Adipose tissue (tissue), 3 donors: Measurements from ENCODE around the gene PPFIA1. TPM values are rescaled to one million over a fixed set of nuclear protein-coding genes. Genes with fewer than 3 reads are reported as not detected.

ENCODE experiments used
- H3K27ac ChIP-seq: one replicate; pipeline ENCODE4 v1.5.1; 2013; ENCODE audit warnings: low read depth, low read length
- WGBS, 3 donors: extraction: QIAGEN DNeasy Blood & Tissue Kit; methylation state at CpG; one replicate each; pipeline ENCODE4 v1.1.7; 2013; 5-methylcytosine and 5-hydroxymethylcytosine counted together
- polyA plus RNA-seq, 3 donors: library from polyadenylated mRNA; stranded (reverse); fragments of 200-250 nt; gene quantifications; one replicate each; pipeline ENCODE4 v1.2.3, GENCODE V29; 2013
- donor health status: healthy with polysubstance abuse.
- donor health status: Bipolar disorder and iron deficiency.
- donor health status: healthy.

The PPFIA1 gene
- polyA plus RNA-seq, 3 donors = 8.0 to 27.2 (median 25.0) TPM

DNA sequence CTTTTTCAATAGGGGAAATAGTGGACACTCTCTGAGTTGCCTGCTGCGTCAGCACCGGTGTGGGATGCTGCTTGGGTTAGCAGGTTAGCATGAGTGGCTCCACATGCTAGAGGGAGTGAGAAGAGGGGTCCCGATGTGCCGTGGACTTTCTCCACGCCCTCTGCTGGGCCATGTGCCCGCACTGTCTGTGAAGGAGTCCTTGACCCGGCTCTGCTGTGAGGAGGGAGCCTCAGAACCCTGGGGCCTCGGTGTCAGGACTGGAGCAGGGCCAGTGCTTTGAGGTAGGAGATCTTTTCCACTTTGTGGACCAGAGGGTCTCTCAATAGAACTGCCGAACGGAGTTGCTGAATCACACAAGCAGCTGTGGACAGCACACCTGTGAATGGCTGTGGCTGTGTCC is 142.7 kb downstream of the PPFIA1 start:
- H3K27ac ChIP-seq = no peak overlapping the region
- WGBS, 3 donors = 90 to 94% (median 93%) methylated on average over 10 of the region's 10 CpGs

DNA sequence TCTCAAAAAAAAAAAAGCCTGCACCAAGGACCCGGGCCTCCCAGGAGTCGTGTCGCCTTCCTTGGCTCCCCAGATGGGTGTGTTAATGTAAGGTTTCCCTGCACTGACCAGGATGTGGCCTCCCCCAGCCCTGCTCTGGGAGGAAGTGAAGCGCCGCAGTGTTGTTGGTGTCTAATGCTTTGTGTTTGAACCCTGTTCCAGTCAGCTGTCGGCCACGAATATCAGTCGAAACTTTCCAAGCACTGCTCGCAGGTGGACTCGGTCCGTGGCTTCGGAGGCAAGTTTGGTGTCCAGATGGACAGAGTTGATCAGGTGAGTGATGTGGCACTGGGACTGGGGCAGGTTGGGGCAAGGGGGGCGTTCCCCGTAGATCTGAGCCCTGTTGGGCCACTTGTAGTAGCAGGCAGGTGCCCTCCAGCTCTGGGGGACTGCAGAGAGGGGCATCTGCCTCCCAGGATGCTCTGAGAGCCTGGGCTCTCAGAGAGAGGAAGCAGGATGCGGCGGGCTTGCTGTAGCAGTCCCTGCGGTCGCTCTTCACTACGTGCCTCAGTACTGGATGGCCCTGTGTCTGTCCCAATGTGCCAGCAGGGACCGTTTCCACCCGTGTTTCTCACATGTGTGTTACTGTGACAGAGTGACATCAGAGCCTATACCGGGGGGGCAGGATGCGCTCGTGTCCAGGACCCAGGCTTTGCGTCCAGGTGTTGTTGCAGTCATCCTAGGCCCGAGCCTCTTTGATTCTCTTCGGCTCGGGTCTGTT is 144.0 kb downstream of the PPFIA1 start:
- 89 to 94% (median 93%) methylated on average over 25 to 28 of the region's 28 CpGs for WGBS, 3 donors
- H3K27ac ChIP-seq = no peak overlapping the region

DNA sequence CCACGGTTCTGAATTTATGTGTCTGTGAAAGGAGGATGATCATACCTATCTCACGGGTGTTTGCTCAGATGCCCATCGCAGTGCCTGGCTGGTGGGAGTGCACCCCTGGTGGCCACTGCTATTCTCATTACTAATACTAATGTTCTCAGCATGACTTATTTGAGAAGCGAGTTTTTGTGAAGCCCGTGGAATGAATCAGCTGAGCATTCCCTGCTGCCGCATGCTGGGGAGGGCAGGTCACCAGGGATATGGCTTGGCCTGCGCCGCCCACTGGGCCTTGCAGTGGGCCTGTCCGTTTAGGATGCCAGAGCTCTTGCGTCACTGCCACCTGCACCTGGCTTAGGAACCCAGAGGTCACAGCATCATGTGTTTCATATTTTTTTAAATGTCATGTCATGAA is 144.7 kb downstream of the PPFIA1 start:
- no peak overlapping the region for H3K27ac ChIP-seq
- WGBS, 3 donors = 68 to 82% (median 74%) methylated on average over 10 of the region's 10 CpGs

DNA sequence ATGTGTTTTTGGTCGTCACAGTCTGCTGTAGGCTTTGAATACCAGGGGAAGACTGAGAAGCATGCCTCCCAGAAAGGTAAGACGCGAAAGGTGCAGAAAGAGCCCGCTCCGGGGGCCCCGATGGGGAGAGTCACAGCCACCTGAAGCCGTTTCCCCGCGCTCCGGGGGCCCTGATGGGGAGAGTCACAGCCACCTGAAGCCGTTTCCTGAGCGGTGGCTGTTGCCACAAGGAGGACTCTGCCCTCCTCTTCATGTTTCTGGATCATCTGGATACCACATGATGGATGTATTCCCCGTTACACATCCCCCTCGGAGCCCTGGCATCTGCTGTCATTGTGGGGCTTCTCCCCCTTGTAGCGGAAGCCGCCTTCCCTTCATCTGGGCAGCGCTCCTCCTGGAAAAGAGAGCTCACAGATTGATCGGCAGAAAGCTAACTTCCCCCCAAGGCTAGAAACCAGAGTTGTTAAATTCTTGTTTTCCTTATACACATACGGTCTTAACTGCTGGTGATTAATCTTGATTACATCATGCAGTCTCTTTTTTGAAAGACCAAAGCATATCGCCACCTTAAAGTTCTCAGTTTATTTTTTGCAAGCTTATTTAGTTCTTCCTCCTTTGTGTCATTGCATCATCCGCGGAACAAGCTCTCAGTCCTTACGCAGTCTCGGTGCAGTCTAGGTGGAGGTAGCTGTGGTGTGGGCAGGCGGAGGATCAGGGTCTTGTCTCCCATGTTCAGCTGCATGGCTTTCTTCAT is 145.3 kb downstream of the PPFIA1 start:
- WGBS, 3 donors = 59 to 90% (median 67%) methylated on average over 25 of the region's 25 CpGs
- H3K27ac ChIP-seq = no peak overlapping the region

DNA sequence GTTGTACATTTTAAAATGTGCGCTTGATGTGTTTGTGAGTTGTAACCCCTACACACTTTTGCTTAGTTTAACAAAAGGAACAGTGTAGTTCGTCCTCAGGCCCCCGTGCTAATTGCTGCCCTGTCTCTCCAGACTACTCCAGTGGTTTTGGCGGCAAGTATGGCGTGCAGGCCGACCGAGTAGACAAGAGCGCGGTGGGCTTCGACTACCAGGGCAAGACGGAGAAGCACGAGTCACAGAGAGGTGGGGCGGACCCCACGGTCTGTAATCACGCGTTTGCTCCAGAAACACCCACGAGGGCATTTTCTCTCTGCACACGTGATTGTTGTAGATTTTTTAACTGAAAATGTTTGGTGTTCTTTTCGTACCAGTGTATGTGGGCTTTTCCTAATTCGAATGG is 146.4 kb downstream of the PPFIA1 start:
- H3K27ac ChIP-seq = no peak overlapping the region
- 92 to 96% (median 95%) methylated on average over 20 of the region's 20 CpGs for WGBS, 3 donors

DNA sequence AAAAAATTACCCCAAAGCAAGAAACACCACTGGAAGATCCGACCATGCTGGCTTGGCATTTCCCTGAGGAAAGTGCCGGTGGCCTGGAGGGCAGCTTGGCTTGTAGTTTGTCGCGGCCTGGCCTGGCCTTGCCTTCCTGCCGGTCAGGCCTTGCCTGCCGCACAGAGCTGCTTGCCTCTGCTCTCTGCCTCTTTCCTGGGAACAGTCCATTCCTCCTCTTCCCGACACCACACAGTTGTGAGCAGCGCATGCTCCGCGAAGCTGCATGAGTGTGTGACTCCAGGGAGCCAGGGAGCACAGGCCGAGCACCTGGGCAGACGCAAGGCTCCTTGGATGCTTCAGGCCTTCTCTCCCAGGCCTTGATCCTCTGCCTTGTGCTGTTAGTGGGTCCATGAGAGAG is 147.6 kb downstream of the PPFIA1 start:
- no peak overlapping the region for H3K27ac ChIP-seq
- 93 to 96% (median 96%) methylated on average over 12 of the region's 12 CpGs for WGBS, 3 donors

DNA sequence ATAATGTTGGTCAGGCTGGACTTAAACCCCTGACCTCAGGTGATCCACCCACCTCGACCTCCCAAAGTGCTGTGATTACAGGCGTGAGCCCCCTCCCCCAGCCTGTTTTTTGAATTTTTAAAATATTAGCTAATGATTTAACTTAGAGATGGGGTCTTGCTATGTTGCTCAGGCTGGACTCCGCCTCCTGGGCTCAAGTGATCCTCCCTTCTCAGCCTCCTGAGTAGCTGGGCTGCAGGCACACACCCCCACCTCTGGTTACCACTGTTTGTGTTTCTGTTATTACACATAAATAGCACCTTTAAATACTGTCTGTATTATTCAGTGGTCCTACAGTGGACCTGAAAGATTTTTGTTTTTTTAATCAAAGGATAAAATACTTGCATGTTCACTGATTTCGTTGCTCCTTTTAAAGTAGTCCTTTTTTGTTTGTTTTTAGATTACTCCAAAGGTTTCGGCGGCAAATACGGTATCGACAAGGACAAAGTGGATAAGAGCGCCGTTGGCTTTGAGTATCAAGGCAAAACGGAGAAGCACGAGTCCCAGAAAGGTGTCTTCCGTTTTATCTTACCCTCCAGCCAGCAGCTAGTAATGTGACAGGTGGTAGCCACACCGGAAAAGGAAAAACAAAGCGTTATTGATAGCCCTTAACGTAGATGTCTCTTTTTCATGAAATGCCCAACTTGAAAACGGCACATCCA is 149.0 kb downstream of the PPFIA1 start:
- 90 to 95% (median 92%) methylated on average over 17 of the region's 17 CpGs for WGBS, 3 donors
- H3K27ac ChIP-seq = no peak overlapping the region

DNA sequence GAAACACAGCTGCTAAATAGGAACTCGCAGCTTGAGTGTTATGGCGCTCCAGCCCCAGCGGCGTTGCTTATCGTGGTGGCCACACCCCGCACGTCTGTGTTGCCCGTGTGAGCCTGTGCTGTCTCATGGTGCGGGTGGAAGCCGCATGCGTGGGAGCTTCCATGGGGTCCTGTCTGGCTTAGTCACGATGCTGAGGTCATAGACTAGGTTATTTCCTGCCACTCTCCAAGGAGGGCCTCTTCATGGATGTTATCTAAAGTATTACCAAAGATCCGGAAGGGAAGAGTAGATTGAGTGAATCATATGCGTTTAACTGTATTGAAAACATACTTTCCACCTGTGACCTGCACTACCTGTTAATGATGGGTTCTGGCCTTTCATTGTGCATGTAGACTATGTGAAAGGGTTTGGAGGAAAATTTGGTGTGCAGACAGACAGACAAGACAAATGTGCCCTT is 149.5 kb downstream of the PPFIA1 start:
- WGBS, 3 donors = 85 to 92% (median 89%) methylated on average over 14 of the region's 14 CpGs
- no peak overlapping the region for H3K27ac ChIP-seq

DNA sequence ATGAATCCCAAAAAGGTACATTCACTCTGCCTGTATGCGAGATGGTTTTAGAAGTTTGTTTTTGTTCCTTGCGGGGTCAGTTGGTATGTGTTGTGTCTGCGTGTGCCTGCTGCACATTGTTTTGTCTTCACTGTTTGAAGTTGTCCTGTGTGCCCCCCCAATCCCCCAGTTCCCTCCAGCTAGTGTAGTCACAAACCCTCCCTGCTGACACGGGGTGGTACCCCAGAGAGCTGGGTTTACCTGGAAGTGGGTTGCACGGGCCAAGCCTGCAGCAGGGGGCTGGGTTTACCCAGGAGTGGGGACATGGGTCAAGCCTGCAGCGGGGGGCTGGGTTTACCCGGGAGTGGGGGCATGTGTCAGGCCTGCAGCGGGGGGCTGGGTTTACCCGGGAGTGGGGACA is 150.0 kb downstream of the PPFIA1 start:
- 87 to 89% (median 88%) methylated on average over 9 of the region's 9 CpGs for WGBS, 3 donors

DNA sequence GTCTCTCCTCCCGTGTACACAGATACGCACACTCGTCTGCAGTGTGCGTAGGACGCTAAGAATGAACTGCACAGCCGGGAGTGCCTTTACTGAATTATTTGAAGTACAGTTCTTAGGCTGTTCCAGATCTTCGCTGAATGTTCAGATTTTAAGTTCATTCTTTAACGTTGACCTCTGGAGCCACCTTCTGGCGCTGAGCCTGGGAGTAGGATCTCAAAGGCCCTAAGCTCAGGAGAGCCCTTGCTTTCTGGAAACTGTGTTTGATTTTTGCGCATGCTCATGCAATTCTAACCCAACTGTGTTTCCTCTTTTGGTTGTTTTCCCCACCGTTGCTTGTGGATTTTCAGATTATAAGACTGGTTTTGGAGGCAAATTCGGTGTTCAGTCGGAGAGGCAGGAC is 150.6 kb downstream of the PPFIA1 start:
- WGBS, 3 donors = 73 to 81% (median 73%) methylated on average over 13 of the region's 13 CpGs
- H3K27ac ChIP-seq = no peak overlapping the region

More for the DNA sequence above, 150.0 kb downstream of the PPFIA1 start:
- H3K27ac ChIP-seq = no peak overlapping the region

DNA sequence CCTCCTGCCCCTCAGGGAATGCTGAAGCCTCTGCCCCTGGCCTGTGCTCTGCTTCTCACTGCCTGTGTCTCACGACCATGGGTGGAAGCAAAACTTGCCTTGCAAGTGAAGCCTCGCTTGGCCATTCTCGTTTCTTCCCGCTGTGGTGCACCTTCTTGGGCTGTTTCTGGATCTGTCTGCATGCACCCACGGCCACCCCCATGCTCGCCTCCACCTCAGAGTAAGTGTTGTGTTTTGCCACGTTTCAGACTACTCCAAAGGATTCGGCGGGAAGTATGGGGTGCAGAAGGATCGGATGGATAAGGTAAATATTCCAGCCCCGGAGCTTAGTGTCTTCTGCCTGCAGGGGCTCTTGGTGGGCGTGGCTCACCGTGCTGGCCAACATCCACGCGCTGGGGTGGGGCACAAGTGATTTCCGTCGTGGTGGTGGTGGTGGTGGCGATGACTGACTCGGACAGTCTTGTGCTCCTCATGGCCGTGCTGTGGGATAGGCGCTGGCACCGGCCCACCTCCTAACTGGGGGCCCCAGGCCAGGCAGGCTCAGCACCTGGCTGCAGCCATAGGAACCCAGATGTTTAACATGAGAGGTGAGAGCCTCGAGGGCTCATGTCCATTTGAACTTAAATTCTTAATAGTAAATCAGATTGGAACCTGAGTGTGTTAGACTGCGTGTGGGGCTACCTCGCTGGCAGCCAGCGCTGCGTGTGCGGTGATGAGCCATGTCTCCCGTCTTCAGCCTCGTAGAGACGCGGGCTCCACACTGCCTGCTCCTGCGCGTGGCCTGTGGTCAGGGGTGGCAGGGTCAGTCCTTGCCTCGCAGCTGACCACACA is 152.4 kb downstream of the PPFIA1 start:
- WGBS, 3 donors = 89 to 93% (median 91%) methylated on average over 35 of the region's 35 CpGs
- H3K27ac ChIP-seq = no peak overlapping the region

DNA sequence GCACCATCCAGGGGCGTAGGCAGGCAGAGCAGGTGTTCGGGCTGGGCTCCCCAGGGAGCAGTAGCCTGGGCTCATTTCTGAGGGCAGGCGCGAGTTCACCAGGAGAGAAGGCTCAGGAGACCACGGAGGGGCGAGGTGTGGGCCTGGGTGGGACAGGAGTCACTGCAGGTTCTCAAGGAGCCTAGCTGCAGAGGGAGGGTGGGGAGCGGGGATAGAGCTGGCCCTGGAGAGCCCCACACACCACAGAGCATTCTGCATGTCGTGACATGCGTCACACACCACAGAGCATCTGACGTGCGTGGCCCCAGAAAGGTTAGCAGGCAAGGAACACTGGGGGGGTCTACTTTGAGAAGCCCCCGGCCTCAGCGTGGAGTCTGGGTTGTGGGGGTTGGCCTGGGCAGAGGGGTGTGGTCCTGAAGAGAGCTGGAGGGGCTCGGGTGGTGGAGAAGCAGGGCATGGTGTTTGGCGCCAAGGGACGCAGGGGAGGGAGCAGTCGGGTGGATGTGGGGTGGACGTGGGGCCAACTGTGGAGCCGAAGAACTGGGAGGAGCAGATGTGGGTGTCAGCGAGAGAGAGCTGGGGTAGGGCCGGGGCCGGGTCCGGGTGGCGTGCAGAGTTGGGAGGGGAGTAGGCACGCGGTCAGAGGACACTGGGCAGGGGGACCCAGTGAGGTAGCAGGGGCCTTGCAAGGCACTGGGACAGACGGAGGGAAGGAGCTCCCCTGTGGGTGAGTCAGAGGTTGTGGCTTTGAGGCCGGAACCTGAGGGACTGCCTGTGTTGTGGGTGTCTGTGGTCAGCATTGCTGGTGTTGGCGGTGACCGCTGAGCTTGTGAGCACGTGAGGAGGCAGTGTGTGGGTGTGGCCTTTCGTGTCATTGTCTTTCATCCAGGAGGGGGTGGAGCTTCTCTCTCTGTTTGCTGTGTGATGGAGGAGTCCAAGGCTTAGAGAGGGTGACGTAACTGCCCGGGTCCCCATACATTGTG is 153.3 kb downstream of the PPFIA1 start:
- H3K27ac ChIP-seq = no peak overlapping the region
- 77 to 94% (median 81%) methylated on average over 34 of the region's 34 CpGs for WGBS, 3 donors

DNA sequence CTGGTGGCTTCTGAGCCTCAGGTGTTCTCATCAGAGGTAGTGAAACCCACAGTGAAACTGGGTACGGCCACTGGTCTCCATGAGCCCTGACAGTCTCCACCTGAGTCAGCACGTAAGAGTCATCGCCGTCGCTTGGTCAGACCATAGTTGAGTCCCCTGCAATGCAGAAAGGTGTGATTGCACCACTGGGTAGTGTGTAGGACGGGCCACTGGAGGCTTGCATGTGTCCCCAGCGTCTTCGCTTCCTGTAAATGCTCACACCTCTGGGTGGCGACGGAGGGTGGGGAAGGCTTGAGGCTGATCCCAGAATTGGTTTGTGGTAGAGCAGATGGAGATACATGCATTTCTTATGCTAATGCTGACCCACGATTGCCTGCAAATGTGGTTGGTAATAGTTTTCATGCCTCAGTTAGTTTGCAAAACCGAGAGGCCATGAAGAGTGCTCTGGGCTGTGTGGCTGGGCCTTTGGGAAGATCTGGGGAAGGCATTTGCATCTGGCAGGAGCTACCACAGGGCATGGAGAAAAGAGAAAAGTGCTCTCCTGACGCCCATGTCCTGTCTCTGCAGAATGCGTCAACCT is 154.4 kb downstream of the PPFIA1 start:
- H3K27ac ChIP-seq = no peak overlapping the region
- WGBS, 3 donors = 88 to 91% (median 90%) methylated on average over 14 of the region's 14 CpGs

DNA sequence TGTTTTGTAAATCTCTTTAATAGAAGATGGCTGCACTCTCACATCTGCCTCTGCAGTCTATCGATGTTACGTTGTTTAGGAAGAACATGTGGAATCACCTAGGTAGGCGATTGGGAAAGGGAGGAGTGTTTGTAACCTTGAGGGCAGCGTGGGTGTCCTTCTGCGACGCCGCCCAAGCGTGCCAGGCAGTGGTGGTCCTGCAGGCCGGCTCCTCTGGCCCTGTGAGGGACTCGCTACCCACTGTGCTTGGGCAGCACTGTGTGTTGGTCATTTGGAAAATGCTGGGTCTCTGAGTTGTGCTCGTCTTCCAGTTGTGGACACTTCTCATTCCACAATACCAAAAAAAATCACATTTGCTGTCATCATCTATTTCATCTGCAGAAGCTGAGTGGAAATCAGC is 156.9 kb downstream of the PPFIA1 start:
- no peak overlapping the region for H3K27ac ChIP-seq
- WGBS, 3 donors = 92 to 94% (median 93%) methylated on average over 11 of the region's 11 CpGs

DNA sequence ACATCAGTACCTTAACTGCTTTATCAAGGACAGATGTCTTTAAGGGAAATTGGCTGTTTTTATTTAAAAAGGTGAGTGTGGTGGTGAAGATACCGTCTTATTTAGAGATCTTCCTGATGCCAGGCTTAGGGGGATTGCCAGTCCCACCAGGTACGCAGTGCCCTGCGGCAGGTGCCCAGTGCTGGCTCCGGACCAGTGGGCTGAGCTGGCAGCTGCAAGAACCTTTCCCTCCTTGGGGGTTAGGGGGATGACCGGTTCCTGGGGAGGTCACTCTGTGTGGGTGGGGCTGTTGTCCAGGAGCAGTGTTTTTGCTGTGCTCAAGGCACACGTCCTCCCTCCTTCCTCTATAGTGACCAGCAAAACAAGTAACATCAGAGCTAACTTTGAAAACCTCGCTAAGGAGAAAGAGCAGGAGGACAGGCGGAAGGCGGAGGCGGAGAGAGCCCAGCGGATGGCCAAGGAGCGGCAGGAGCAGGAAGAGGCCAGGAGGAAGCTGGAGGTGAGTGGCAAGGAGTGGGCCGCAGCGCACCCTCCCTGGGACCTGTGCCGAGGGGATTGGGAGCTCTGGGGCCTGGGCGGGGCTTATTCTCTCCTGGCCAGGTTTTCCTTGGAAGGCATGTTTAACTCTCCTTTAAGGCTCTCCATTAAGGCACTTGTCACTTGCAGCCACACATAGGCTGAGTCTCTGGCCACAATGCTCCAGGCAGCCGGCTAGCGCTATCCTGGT is 158.4 kb downstream of the PPFIA1 start:
- 95% methylated on average over 18 of the region's 18 CpGs for WGBS, 3 donors
- no peak overlapping the region for H3K27ac ChIP-seq

DNA sequence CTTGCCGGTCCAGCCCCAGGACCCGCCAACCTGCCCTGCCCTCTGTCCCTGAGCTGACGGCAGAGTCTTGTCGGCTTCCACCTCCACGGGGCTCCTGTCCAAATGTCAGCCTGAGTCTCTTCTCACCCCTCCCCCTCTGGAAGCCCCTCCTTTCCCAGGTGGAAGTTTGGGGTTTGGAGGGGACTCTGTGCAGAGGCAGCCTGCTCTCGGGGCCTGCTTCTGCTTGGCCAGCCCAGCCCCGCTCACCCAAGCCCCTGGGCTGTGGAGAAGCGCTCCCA is 158.9 kb downstream of the PPFIA1 start:
- WGBS, 3 donors = 65 to 85% (median 73%) methylated on average over 8 of the region's 8 CpGs
- H3K27ac ChIP-seq = no peak overlapping the region
